ENCODE data around the gene NDUFV3. TPM values are rescaled to one million over a fixed set of nuclear protein-coding genes. Genes with fewer than 3 reads are reported as not detected.

The NDUFV3 gene
- total RNA-seq, 1 experiment from 2014 or later: 30.1 TPM

Small RNAs within 50 kb of the gene (small RNA-seq; reads per million reads assigned to genes)
- gene MIR5692B: 0 reads per million in 2 experiments

Other genes with a start within 250 kb of the NDUFV3 start
- gene PDE9A, start 239.7 kb upstream of the NDUFV3 start, total RNA-seq (2014; rRNA removed; shearing (Covaris generic)): 5.2 and 5.3 TPM in 2 replicates
- gene WDR4, start 13.8 kb upstream of the NDUFV3 start, total RNA-seq (2014; rRNA removed; shearing (Covaris generic)): 8.8 and 9.8 TPM in 2 replicates
- gene ERVH48-1, start 32.3 kb downstream of the NDUFV3 start, total RNA-seq (2014; rRNA removed; shearing (Covaris generic)): not detected in 2 replicates
- 9.7 and 9.8 TPM in 2 replicates for gene PKNOX1, start 81.3 kb downstream of the NDUFV3 start, total RNA-seq (2014; rRNA removed; shearing (Covaris generic))
- 44.9 and 46.2 TPM in 2 replicates for gene CBS, start 182.5 kb downstream of the NDUFV3 start, total RNA-seq (2014; rRNA removed; shearing (Covaris generic))
- gene U2AF1, start 214.3 kb downstream of the NDUFV3 start, total RNA-seq (2014; rRNA removed; shearing (Covaris generic)): 23.2 and 26.8 TPM in 2 replicates

Measured in NCI-H460 (cell line).